GM21723 (cell line): ENCODE measurements around the gene LEMD2.

ENCODE experiments used
- ATAC-seq: cut with Tn5 transposase; IDR thresholded peaks from one replicate; pipeline ENCODE4 v1.9.1; 2021; ENCODE audit warnings: mild to moderate bottlenecking, moderate library complexity; ENCODE audit not compliant: unreplicated experiment

LEMD2 gene

GRCh38 chr6:33797626-33798342, 8.9 kb upstream of the LEMD2 start:
- no peak for ATAC-seq

- no peak for ATAC-seq
Measured at GRCh38 chr6:33794910-33795623, 6.1 kb upstream of the LEMD2 start.

GRCh38 chr6:33792981-33793380, 4.1 kb upstream of the LEMD2 start:
- ATAC-seq: no peak

- no peak for ATAC-seq
Measured at GRCh38 chr6:33791620-33792019, 2.7 kb upstream of the LEMD2 start.

GRCh38 chr6:33790910-33791309, 2.0 kb upstream of the LEMD2 start:
- ATAC-seq: no peak

- ATAC-seq: no peak
Measured at GRCh38 chr6:33790379-33790778, 1.4 kb upstream of the LEMD2 start.

GRCh38 chr6:33789550-33789895, 593 bp upstream of the LEMD2 start:
- ATAC-seq: no peak

GRCh38 chr6:33787954-33788693, 806 bp downstream of the LEMD2 start:
- peak; percentile 48 for ATAC-seq

- no peak for ATAC-seq
Measured at GRCh38 chr6:33787346-33787953, 1.5 kb downstream of the LEMD2 start.

GRCh38 chr6:33786736-33787135, 2.2 kb downstream of the LEMD2 start:
- ATAC-seq: no peak

GRCh38 chr6:33785778-33786177, 3.2 kb downstream of the LEMD2 start:
- ATAC-seq: no peak

- no peak for ATAC-seq
Measured at GRCh38 chr6:33784787-33785186, 4.1 kb downstream of the LEMD2 start.

GRCh38 chr6:33783781-33784520, 5.0 kb downstream of the LEMD2 start:
- ATAC-seq: no peak

- ATAC-seq: no peak
Measured at GRCh38 chr6:33782561-33782960, 6.4 kb downstream of the LEMD2 start.

- ATAC-seq: no peak
Measured at GRCh38 chr6:33781131-33781975, 7.6 kb downstream of the LEMD2 start.

- ATAC-seq: no peak
Measured at GRCh38 chr6:33779895-33780294, 9.0 kb downstream of the LEMD2 start.

- no peak for ATAC-seq
Measured at GRCh38 chr6:33779290-33779689, 9.6 kb downstream of the LEMD2 start.

- ATAC-seq: no peak
Measured at GRCh38 chr6:33778444-33779121, 10.3 kb downstream of the LEMD2 start.
